ENCODE measurements around the gene ARHGAP24. TPM values are rescaled to one million over a fixed set of nuclear protein-coding genes. Genes with fewer than 3 reads are reported as not detected.

Gene ARHGAP24
- total and polyA plus RNA-seq, 4 donors = 10.0 to 79.4 (median 21.6) TPM

DNA sequence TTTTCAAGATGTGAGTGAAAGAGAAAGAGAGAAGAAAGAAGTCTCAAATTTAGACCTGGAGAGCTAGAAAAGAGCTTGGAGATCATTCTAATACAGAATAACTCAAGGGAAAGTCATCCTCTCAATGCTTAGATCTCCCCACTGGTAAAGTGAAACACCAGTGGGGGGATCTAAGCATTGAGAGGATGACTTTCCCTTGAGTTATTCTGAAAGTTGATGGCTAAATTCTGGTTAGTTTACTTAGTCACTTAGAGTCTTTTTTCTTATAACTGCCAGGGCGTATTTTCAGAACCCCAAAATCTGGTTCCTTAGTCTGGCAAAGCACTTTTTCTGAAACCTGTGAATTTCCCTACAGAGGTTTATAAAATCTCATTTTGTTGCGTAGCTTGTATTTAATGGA is 198.6 kb downstream of the ARHGAP24 start:
- no peak for DNase-seq
- H3K4me1 ChIP-seq (ENCODE audit: control insufficient read depth in 5 of 5, insufficient read depth in 5 of 5, low read length in 5 of 5) = peaks cover 0 to 22% (median 10%) of the 10 kb centered on the region in 5 donors
- H3K9ac ChIP-seq (ENCODE audit: insufficient read depth in 1 of 2, low read length in 2 of 2) = no peak overlapping the region
- TF ChIP-seq, protein P1, sequence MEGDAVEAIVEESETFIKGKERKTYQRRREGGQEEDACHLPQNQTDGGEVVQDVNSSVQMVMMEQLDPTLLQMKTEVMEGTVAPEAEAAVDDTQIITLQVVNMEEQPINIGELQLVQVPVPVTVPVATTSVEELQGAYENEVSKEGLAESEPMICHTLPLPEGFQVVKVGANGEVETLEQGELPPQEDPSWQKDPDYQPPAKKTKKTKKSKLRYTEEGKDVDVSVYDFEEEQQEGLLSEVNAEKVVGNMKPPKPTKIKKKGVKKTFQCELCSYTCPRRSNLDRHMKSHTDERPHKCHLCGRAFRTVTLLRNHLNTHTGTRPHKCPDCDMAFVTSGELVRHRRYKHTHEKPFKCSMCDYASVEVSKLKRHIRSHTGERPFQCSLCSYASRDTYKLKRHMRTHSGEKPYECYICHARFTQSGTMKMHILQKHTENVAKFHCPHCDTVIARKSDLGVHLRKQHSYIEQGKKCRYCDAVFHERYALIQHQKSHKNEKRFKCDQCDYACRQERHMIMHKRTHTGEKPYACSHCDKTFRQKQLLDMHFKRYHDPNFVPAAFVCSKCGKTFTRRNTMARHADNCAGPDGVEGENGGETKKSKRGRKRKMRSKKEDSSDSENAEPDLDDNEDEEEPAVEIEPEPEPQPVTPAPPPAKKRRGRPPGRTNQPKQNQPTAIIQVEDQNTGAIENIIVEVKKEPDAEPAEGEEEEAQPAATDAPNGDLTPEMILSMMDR (IDR thresholded peaks at IDR 0.05; ENCODE audit: control extremely low read depth, extremely low read depth) = no peak
- peaks cover 0 to 2% (median 0%) of the 10 kb centered on the region in 4 donors for H3K36me3 ChIP-seq (ENCODE audit: control insufficient read depth in 4 of 4, insufficient read depth in 4 of 4, low read length in 4 of 4)
- 85 to 87% methylated on average over 2 of the region's 2 CpGs for WGBS, 2 donors
- no peak overlapping the region for H3K27ac ChIP-seq (ENCODE audit: low read depth in 1 of 2, low read length in 1 of 2)
- H3K27me3 ChIP-seq (ENCODE audit: control insufficient read depth in 3 of 3, insufficient read depth in 3 of 3, low read length in 2 of 3) = no peaks in the 10 kb centered on the region
- H3K4me3 ChIP-seq = no peak overlapping the region
- no peak for ATAC-seq (ENCODE audit: insufficient read depth, low FRiP score)
- no peaks in the 10 kb centered on the region for H3K9me3 ChIP-seq (ENCODE audit: control insufficient read depth in 4 of 4, insufficient read depth in 3 of 4, low read length in 3 of 4)

- Histone ChIP-seq H3K4me3 (no peak overlapping the region), H3K9me3 (ENCODE audit: control insufficient read depth in 4 of 4, insufficient read depth in 3 of 4, low read length in 3 of 4) (no peaks in the 10 kb centered on the region), H3K27me3 (ENCODE audit: control insufficient read depth in 3 of 3, insufficient read depth in 3 of 3, low read length in 2 of 3) (no peaks in the 10 kb centered on the region), H3K27ac (ENCODE audit: low read depth in 1 of 2, low read length in 1 of 2) (no peak overlapping the region), H3K9ac (ENCODE audit: insufficient read depth in 1 of 2, low read length in 2 of 2) (no peak overlapping the region), H3K4me1 (ENCODE audit: control insufficient read depth in 5 of 5, insufficient read depth in 5 of 5, low read length in 5 of 5) (peaks cover 0 to 22% (median 10%) of the 10 kb centered on the region in 5 donors), H3K36me3 (ENCODE audit: control insufficient read depth in 4 of 4, insufficient read depth in 4 of 4, low read length in 4 of 4) (peaks cover 0 to 2% (median 0%) of the 10 kb centered on the region in 4 donors)
- no peak for ATAC-seq (ENCODE audit: insufficient read depth, low FRiP score)
- 86 to 91% methylated on average over 7 of the region's 7 CpGs for WGBS, 2 donors
- TF ChIP-seq, protein P1 (IDR thresholded peaks at IDR 0.05; ENCODE audit: control extremely low read depth, extremely low read depth) = no peak
- peak in 1 of 3 donors; percentile 34 for DNase-seq
Measured at GRCh38 chr4:85675076-85676049, 200.4 kb downstream of the ARHGAP24 start.

- H3K27me3 ChIP-seq (ENCODE audit: control insufficient read depth in 3 of 3, insufficient read depth in 3 of 3, low read length in 2 of 3) = no peaks in the 10 kb centered on the region
- H3K9ac ChIP-seq (ENCODE audit: insufficient read depth in 1 of 2, low read length in 2 of 2) = no peak overlapping the region
- TF ChIP-seq, protein P1 (IDR thresholded peaks at IDR 0.05; ENCODE audit: control extremely low read depth, extremely low read depth) = no peak
- H3K9me3 ChIP-seq (ENCODE audit: control insufficient read depth in 4 of 4, insufficient read depth in 3 of 4, low read length in 3 of 4) = no peaks in the 10 kb centered on the region
- H3K4me3 ChIP-seq = no peak overlapping the region
- WGBS, 2 donors = 92 to 97% methylated on average over 1 of the region's 1 CpG
- DNase-seq = no peak
- no peak for ATAC-seq (ENCODE audit: insufficient read depth, low FRiP score)
- peaks cover 0 to 2% (median 0%) of the 10 kb centered on the region in 4 donors for H3K36me3 ChIP-seq (ENCODE audit: control insufficient read depth in 4 of 4, insufficient read depth in 4 of 4, low read length in 4 of 4)
- H3K27ac ChIP-seq (ENCODE audit: low read depth in 1 of 2, low read length in 1 of 2) = no peak overlapping the region
- H3K4me1 ChIP-seq (ENCODE audit: control insufficient read depth in 5 of 5, insufficient read depth in 5 of 5, low read length in 5 of 5) = peaks cover 0 to 22% (median 10%) of the 10 kb centered on the region in 5 donors
Measured at GRCh38 chr4:85676050-85676425, 201.1 kb downstream of the ARHGAP24 start.

All from lung (tissue), 12 donors.